Measurements from ENCODE around the gene PIK3CD.
A peak's percentile ranks its signal among the peaks of the same experiment; 100 is the strongest.
"Not testable (repeated sequence)": the region's sequence is repeated elsewhere in the genome, so short reads cannot be mapped to it uniquely, and the experiment has no call there.

PIK3CD gene

GRCh38 chr1:9688599-9688998, 37.1 kb downstream of the PIK3CD start:
- DNase-seq (ENCODE audit: low read depth in 2 of 2), result no peak

DNA sequence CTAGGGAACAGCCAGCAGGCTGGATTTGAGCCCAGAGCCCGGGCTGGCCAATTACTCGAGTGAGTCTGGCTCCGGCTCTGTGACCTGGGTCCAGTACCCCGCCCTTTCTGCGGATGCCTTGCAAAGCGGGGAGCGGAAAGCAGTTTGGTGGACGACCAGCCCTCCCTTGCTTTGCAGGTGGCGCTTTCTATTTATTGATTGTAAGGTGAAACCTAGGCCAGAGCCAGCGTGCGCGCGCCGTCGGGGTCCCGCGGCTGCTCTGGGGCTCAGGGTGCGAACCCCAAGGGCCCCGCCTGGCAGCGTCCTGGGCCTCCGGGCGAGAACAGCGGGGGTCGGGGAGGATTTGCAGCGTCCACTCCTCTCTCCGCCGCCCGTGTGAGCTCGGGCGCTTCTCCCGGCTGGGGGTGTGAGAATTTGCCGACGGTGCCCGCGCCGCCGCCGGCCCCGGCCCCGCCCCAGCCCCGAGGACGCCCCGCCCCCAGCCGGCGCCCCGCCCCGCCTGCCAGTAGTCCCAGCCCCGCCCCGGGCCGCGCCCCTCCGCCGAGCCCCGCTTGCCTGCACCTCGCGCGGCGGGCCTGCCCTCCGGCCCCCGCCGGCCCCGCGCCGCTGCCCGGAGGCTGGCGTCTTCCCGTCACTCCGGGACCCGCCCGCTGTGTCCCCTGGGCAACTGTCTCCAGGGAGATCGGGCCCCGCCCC, 37.6 kb downstream of the PIK3CD start:
- peak; percentile 66 to 78 for DNase-seq (ENCODE audit: low read depth in 2 of 2)

DNA sequence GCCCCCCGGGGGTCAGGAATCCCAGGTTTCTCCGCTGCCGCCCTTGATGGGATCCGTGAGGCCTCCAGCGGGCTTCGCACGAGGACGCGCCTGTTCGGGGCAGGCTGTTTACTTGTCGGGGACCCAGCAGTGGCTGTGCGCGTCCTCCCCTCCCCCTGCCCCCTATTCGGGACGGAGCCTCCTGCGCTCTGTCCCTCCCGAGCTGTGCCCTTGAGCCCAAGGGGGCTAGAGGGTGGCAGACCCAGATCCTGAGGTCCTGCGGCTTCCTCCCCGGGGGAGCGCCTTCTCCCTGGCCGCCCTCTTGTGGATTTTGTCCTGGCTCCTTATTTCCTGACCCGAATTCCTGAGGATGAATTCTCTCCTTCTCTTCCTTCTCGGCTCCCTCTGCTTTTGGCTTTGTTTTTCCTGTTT, 38.4 kb downstream of the PIK3CD start:
- DNase-seq (ENCODE audit: low read depth in 2 of 2), result no peak

- no peak for DNase-seq (ENCODE audit: low read depth in 2 of 2)
These were observed 39.0 kb downstream of the PIK3CD start for GRCh38 chr1:9690440-9691107.

DNA sequence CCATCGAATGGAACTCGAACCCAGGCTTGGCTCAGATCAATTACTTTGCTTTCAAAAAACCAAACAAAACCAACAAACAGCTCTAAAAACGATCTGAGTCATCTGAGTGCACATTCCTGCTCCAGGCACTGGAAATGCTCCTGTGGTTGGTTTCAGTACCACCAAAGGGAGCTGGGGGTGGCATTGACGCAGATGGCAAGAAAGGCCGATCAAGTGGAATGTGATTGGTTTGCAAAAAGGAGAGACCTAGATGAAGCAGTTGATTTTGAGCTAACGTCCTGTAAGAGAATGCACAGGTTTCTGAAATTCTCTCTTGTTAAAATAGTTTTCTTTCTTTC, 39.5 kb downstream of the PIK3CD start:
- no peak for DNase-seq (ENCODE audit: low read depth in 2 of 2)

DNA sequence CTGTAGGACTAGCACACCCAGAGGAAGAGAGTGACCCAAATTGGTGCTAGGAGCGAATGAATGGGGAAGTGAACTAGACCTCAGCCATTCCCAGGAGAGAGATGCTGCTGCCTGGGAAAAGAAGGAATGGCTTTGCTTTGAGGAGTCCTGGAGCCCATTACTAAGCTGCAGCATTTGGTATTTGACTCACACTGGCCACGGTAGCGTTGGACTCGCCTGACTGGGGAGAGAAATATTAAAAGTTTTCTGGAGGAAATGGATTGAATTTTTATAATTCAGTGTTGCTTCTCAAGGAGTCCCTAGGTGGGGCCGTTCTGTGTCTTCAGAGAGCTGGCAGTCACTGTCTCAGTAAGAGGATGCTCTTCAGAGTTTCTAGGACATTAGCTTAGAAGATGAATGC, 40.2 kb downstream of the PIK3CD start:
- no peak for DNase-seq (ENCODE audit: low read depth in 2 of 2)

DNA sequence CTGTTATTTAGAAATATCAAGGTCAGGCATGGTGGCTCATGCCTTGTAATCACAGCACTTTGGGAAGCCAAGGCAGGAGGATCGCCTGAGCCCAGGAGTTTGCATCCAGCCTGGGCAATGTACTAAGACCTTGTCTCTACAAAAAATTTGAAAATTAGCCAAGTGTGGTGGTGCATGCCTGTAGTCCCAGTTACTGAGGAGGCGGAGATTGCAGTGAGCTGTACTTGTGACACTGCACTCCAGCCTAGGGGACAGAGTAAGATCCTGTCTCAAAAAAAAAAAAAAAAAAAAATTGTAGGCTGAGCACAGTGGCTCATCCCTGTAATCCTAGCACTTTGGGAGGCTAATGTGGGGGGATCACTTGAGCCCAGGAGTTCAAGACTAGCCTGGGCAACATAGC, 45.3 kb downstream of the PIK3CD start:
- DNase-seq (ENCODE audit: low read depth in 2 of 2), result no peak

GRCh38 chr1:9699361-9699760, 47.8 kb downstream of the PIK3CD start:
- DNase-seq (ENCODE audit: low read depth in 2 of 2), result no peak

DNA sequence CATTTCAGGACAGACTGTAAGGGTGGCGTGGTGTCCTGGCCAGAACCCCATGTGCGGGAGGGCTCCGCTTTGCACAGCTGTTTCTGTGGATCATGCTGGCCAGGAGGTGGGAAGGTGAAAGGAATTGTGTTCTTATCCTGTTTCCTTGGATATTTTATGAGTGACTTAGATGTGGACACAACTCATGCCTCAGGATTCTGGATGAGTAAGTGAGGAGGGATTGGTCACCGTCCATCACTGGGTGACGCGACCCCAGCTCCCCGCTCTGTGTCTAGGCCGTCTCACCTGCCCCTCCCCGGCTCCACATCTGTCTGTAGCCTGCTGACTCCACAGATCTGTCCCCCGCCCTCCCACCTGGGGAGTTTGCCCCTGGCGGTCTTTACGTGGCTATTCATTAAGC, 48.8 kb downstream of the PIK3CD start:
- DNase-seq (ENCODE audit: low read depth in 2 of 2), result no peak

DNA sequence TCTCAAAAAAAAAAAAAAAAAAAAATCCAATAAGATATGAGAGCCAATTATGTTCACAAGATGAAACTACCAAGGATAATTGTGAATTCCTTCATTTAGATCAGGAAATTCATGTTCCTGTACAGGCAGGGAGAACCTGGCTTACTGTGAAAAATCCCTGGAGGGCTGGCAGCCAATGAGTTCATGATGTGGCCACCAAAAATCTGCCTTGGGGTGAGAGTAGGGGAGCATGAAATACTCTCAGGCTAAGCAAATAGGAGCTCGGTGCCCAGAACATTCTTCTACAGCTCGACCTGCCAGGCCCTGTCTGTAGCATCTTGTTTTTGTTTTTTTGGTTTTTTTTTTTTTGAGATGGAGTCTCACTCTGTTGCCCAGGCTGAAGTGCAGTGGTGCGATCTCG, 50.1 kb downstream of the PIK3CD start:
- DNase-seq (ENCODE audit: low read depth in 2 of 2), result no peak

DNA sequence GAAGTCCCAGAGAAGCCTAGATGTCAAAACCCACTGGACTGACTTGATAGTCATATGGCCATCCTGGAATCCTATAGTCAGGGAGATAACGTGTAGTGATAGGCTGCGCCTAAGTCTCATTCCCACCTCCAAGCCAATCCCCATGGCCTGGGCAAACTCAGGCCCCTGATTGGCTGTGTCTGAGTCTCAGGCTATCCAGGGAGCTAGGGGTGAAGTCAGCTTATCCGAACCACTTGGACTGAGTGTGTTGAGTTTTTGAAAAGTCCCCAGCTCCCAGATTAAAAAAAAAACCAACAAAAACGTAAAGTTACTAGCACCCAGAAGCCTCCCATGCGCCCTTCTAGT, 51.6 kb downstream of the PIK3CD start:
- DNase-seq (ENCODE audit: low read depth in 2 of 2), result no peak

GRCh38 chr1:9703681-9704080, 52.1 kb downstream of the PIK3CD start:
- DNase-seq (ENCODE audit: low read depth in 2 of 2), result no peak

DNA sequence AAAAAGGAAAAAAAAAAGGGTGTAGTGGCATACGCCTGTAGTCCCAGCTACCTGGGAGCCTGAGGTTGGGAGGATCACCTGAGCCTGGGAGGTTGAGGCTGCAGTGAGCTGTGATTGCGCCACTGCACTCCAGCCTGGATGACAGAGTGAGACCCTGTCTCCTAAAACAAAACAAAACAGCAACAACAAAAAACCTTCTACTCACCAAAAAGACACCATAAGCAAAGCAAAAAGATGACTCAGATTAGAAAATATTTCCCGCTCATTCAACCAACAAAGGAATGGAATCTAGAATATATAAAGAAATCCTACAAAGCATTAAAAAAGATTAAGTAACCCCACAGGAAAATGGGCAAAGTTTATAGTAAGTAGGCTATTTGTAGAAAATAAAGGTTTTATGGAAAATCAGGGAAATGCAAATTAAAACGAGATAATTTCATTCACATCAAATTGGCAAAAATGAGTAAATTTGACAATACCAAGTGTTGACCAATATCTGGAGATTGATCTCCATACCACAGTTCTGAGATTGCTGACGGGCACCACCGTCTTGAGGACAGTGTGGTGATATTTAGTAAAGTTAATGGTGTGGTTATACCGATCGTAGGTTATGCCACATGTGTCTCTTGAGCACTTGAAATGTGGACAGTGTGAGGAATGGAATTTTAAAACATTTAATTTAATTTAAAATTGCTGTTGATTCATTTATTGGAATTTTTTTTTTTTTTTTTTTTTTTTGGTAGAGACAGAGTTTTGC, 54.0 kb downstream of the PIK3CD start:
- no peak for DNase-seq (ENCODE audit: low read depth in 2 of 2)

GRCh38 chr1:9706178-9706577, 54.6 kb downstream of the PIK3CD start:
- DNase-seq (ENCODE audit: low read depth in 2 of 2), result no peak

- DNase-seq (ENCODE audit: low read depth in 2 of 2), result no peak
These were observed 58.5 kb downstream of the PIK3CD start for GRCh38 chr1:9710037-9710436.

DNA sequence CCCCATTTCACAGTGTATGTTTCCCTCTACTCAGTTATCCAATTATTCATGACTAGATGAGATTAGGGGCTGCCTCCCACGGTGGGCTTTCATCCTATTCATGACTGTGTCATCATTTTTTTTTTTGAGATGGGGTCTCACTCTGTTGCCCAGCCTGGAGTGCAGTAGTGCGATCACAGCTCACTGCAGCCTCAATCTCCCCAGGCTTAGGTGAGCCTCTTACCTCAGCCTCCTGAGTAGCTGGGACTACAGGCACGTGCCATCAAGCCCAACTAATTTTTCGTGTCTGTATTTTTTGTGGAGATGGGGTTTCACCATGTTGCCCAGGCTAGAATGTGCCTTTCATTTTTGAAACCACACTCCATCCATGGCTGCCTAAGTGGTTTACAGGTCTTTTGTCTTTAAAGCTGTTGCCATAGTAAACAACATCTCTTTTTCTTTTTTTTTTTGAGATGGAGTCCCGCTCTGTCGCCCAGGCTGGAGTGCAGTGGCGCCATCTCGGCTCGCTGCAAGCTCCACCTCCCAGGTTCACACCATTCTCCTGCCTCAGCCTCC, 60.0 kb downstream of the PIK3CD start:
- DNase-seq (ENCODE audit: low read depth in 2 of 2), result no peak

DNA sequence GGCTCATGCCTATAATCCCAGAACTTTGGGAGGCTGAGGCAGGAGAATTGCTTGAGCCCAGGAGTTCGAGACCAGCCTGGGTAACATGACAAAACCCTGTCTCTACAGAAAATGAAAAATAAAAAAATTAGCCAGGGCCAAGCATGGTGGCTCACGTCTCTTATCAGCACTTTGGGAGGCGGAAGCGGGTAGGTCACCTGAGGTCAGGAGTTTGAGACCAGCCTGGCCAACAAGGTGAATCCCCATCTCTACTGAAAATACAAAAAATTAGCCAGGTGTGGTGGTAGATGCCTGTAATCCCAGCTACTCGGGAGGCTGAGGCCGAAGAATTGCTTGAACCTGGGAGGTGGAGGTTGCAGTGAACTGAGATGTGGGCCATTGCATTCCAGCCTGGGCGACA, 61.2 kb downstream of the PIK3CD start:
- DNase-seq (ENCODE audit: low read depth in 2 of 2), result not testable (repeated sequence)

- DNase-seq (ENCODE audit: low read depth in 2 of 2), result no peak
These were observed 62.8 kb downstream of the PIK3CD start for GRCh38 chr1:9714257-9714718.

- peak in 1 of 2 donors; percentile 43 for DNase-seq (ENCODE audit: low read depth in 2 of 2)
These were observed 64.2 kb downstream of the PIK3CD start for GRCh38 chr1:9715536-9716226.

GRCh38 chr1:9716404-9717192, 65.1 kb downstream of the PIK3CD start:
- no peak for DNase-seq (ENCODE audit: low read depth in 2 of 2)
